GM18909 (cell line): ENCODE results near the gene RNF213.

ENCODE experiments used
- ATAC-seq: cut with Tn5 transposase; IDR thresholded peaks from one replicate; pipeline ENCODE4 v1.9.1; 2021; ENCODE audit warnings: mild to moderate bottlenecking; ENCODE audit not compliant: unreplicated experiment, poor library complexity

RNF213 gene

DNA sequence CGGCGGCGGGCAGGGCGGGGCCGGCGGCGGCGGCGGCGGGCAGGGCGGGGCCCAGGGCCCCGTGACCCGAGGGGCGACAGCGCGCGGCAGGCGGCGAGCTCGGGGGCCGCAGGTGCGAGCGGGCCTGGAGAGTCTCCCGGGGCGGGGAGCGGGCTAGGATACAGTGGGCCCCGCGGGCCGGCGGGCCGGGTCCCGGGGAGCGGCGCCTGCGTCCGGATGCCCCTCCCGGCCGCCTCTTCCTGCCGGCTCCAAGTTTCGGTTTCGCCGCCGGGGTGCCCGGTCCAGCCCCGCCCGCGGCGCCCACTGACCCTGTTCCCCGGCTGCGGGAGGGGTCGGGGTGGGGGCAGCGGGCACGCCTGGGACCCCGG is at the start of gene RNF213:
Gene RNF213, plus strand, starts transcription at position 62 of the 368 bp plus-strand sequence. CDS start 2,830 bp downstream, outside the sequence.
- ATAC-seq = peak; percentile 32

- no peak for ATAC-seq
These were observed 48.5 kb upstream of the RNF213 start for GRCh38 chr17:80212109-80212508.

- no peak for ATAC-seq
These were observed 48.1 kb upstream of the RNF213 start for GRCh38 chr17:80212511-80212910.

- ATAC-seq = no peak
These were observed 47.5 kb upstream of the RNF213 start for GRCh38 chr17:80212962-80213642.

- no peak for ATAC-seq
These were observed 47.0 kb upstream of the RNF213 start for GRCh38 chr17:80213643-80213975.

- ATAC-seq = no peak
These were observed 46.4 kb upstream of the RNF213 start for GRCh38 chr17:80214012-80214877.

- no peak for ATAC-seq
These were observed 45.8 kb upstream of the RNF213 start for GRCh38 chr17:80214878-80215210.

- ATAC-seq = no peak
These were observed 43.9 kb upstream of the RNF213 start for GRCh38 chr17:80216473-80217456.

GRCh38 chr17:80217703-80218362 is 42.8 kb upstream of the RNF213 start:
- ATAC-seq = no peak

DNA sequence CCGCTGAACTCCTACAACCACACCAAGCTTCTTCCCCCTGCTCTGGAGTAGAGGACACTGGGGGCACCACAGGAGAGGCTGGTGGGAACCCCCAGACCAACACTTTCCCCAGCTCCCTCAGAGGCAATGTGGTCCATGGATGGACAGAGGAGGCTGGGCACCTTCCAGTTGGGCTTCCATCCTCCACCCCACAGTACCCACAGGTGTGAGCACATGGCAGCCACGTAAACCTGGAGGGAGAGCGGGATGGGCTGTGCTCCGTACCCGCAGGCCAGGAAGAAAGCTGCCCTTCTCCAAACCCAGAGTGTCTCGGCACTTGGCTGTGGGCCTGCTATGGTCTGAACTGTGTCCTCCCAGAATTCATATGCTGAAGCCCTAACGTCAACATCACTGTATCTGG is 42.3 kb upstream of the RNF213 start:
- no peak for ATAC-seq

DNA sequence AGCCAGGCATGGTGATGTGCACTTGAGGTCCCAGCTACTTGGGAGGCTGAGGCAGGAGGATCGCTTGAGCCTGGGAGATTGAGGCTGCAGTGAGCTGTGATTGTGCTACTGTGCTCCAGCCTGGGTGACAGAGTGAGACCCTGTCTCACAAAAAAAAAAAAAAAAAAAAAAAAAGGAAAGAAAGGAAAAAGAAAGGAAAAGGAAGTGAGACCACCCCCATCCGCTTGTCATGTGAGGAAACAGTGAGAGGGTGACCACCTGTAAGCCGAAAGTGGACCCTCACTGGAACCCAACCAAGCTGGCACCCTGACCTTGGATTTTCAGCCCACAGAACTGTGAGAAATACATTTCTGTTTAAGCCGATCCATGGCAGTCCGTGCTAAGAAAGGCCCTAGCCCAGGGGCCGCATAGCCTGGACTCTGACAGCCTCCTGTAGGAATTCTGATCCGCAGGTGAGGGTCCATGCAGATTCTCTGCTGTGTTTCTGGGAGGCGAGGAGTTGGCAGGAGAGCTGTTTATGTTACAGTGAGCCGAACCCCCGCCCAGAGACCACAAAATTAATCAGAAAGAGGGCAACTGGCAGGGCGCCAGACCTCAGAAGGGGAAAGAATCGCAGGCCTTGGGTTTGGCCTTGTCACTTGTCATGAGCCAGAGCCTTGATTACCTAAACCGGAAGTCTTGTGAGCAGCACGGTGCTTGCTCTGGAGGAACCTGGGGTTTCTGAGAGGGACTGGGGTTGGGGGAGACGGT is 41.5 kb upstream of the RNF213 start:
- peak; percentile 68 for ATAC-seq

GRCh38 chr17:80219763-80220053 is 40.9 kb upstream of the RNF213 start:
- peak; percentile 15 for ATAC-seq

DNA sequence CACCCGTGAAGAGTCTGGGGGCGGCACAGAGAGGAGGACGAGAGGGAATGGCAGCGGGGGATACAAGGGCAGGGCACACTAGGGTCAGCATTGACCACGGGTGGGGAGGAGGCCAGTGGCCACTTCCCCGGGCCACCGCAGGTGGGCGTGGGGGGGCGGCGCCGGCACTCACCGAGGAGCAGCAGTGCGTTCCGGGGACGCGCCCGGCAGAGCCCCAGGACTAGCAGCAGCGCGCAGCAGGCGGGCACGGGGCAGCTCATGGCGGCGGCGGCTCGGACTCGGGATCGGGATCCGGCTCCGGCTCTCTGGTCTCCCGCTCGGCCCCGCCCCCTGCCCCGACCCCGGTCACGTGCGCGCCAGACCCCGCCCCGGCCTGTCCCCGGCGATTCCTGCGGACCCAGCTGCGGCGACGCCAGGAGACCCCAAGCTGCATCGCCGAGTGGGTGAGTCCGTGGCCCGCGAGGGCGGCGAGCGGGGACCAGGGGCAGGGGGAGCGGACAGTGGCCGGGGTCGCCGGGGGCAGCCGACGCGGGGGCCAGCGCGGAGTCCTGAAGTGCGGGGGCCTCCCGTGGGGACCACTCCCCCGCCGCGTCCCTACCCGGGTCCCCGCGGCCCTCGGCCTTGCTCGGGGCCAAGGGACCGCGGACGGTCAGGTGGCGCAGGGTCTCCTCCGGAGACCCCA is 40.5 kb upstream of the RNF213 start, which contains the start of the genes SGSH and SLC26A11:
Gene SGSH, minus strand, starts transcription at position 280 of the 682 bp plus-strand sequence. Its CDS starts 20 bp downstream, at position 260.
Gene SLC26A11, plus strand, starts transcription at position 374 of the 682 bp plus-strand sequence. CDS start 1,134 bp downstream, outside the sequence.
- ATAC-seq = peak; percentile 39

GRCh38 chr17:80220736-80221215 is 39.9 kb upstream of the RNF213 start:
- no peak for ATAC-seq

DNA sequence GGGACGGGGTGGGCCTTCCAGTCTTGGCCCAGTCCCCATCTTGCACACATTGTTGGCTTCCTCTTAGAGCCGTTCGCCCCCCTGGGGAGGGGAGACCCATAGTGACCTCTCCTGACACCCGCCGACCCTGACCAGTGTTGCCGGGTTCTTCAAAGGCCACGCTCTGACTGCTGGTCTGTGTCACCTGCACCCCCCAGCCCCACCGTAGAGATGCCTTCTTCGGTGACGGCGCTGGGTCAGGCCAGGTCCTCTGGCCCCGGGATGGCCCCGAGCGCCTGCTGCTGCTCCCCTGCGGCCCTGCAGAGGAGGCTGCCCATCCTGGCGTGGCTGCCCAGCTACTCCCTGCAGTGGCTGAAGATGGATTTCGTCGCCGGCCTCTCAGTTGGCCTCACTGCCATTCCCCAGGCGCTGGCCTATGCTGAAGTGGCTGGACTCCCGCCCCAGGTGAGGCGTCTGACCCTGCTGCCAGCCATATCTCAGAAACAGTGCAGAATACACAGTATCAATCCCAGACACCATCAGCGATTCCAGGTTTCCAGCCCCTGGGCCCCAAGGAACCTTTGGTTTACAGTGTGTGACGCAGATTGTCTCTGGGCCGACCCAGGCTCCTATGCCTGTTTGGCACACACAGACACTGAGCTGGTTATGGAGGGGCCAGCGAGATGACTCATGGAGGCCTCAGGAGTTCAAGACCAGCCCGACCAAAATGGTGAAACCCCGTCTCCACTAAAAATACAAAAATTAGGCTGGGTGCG is 39.1 kb upstream of the RNF213 start:
- no peak for ATAC-seq

DNA sequence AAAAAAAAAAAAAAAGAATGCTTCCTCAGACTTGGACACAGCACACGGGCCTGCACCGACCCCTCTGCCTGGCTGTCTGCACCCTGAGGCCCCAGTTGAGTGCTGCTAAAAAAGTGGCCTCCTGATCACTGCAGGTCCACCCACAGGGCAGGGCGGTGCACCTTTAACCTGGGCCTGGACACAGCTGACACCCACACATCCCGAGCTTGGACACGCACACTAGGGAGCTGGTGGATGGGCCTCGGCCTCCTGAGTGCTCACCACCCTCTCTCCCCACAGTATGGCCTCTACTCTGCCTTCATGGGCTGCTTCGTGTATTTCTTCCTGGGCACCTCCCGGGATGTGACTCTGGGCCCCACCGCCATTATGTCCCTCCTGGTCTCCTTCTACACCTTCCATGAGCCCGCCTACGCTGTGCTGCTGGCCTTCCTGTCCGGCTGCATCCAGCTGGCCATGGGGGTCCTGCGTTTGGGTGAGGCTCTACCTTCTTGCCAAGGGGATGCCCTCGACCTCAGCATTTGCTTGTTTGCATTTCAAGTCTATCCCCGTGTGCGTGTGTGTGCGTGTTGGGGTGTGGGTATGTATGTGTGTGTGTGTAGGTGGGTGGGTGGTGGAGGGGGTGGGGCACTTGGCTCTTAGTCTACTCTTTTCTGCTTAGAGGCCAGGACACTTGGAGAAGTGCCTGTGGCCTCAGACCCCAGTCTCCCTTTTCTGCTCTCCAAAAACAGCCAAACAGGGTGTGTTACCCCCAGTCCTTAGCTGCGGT is 38.1 kb upstream of the RNF213 start:
- ATAC-seq = no peak

DNA sequence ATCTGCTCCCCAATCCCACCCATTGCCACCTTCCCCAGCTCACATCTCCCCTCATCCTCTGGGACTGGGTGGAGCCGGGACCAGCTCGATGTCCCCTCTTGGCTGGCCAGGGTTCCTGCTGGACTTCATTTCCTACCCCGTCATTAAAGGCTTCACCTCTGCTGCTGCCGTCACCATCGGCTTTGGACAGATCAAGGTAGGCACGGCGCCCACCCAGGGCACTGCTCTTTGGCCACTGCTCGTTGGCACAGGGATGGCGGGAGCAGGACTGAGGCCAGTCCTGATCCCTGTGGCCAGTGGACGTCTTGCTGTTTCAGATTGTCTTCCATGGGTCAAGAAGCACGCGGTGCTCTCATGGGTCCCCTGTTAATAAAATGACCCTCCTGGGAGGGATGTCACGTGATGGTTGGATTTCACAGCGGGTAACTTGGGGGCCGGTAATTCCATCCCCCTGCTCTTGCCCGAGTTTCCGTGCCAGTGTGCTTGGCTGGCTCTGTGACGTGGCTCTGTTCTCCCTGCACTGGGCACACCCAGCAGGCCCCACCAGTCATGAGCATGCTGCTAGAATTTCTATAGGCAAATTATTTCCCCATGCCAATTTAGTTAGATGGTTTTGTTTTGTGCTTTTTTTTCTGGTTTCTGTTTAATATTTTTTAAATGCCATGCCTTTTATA is 37.4 kb upstream of the RNF213 start:
- no peak for ATAC-seq
